GM23338 (cell line): ENCODE data around the gene SSR4.

Experiments
- CREB1 ChIP-seq: fragments of 250-450 bp; sonication (Bioruptor Pico); IDR thresholded peaks from 2 replicates; pipeline ENCODE4 v1.5.0; 2020; ENCODE audit warnings: low read depth, mild to moderate bottlenecking, moderate library complexity
- CTCF ChIP-seq, 2 experiments: fragments of 200-600 bp in 1 of 2; sonication (generic) in 1 of 2; conservative IDR thresholded peaks; 2 replicates each; pipeline versions ENCODE4 v1.5.1 to v1.6.1; 2016 to 2017; ENCODE audit warnings: antibody characterized with exemption in 2 of 2, low read depth in 2 of 2, mild to moderate bottlenecking in 2 of 2, moderate library complexity in 1 of 2
- EZH2 ChIP-seq: fragments of 200-600 bp; sonication (generic); IDR thresholded peaks from one replicate; pipeline ENCODE4 v1.8.0; 2017; ENCODE audit warnings: antibody characterized with exemption, mild to moderate bottlenecking, low read depth; ENCODE audit not compliant: unreplicated experiment
- EZH2phosphoT487 ChIP-seq: fragments of 200-600 bp; sonication (generic); IDR thresholded peaks from one replicate; pipeline ENCODE4 v1.8.1; 2018; ENCODE audit warnings: antibody characterized with exemption; ENCODE audit not compliant: unreplicated experiment
- JUNB ChIP-seq: IDR thresholded peaks from one replicate; pipeline ENCODE4 v1.6.1; 2016; ENCODE audit warnings: antibody characterized with exemption; ENCODE audit not compliant: unreplicated experiment
- NANOG ChIP-seq: IDR thresholded peaks from 2 replicates; pipeline ENCODE4 v1.6.1; 2016; ENCODE audit warnings: antibody characterized with exemption, borderline replicate concordance
- POLR2AphosphoS5 ChIP-seq: IDR thresholded peaks from 2 replicates; pipeline ENCODE4 v1.6.1; 2016; ENCODE audit warnings: antibody characterized with exemption, low read depth
- REST ChIP-seq: IDR thresholded peaks from one replicate; pipeline ENCODE4 v1.6.1; 2018; ENCODE audit warnings: antibody characterized with exemption; ENCODE audit not compliant: unreplicated experiment
- STAT1 ChIP-seq: IDR thresholded peaks from one replicate; pipeline ENCODE4 v1.6.1; 2016; ENCODE audit warnings: antibody characterized with exemption; ENCODE audit not compliant: unreplicated experiment
- ZNF114 ChIP-seq: fragments of 250-450 bp; sonication (Bioruptor Pico); IDR thresholded peaks from 2 replicates; pipeline ENCODE4 v1.5.0; 2020; ENCODE audit warnings: mild to moderate bottlenecking, moderate library complexity
- TF ChIP-seq, protein P1 (sequence below): IDR thresholded peaks from 2 replicates; pipeline ENCODE4 v1.6.1; 2016; ENCODE audit warnings: antibody characterized with exemption

DNA sequence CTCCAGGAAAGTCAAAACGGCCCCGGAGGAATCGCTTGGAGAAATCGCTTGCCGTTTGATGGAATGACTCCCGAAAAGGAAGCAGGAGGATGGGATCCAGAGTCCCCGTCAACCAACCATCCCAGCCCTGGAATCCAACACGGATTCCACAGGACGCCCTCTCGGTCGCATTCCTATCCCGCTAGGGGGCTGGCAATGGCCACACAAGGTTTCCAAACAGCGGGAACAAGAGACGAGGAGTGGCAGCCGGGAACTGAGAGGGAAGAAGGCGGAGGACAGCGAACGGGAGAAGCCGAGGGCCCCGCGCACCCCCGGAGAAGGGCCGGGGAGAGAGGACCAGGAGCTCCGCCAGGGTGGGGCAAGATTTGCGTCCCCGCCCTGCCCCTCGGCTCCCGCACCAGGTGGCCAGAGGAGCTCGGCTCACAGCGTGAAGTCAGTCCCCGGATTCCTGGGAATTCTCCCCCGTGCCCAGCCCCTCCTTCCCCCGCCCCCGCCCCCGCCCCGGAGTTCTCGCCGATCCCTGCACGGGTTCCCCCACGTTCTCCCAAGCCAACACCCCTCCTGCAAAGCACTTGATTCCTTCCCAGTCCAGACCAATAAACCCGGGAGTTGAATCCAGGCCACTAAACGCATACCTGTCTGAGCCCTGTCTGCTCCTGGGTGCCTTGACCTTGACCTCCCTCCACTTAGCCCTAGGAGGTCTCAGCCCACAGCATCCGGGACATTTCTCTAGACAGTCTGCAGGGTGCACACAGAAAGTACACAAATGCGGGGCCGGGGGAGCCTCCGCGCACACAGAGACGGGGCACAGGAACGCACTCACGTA lies 34.5 kb downstream of the SSR4 start:
- TF ChIP-seq REST (no peak), CTCF (conservative IDR thresholded peaks at IDR 0.05; ENCODE audit: low read depth in 2 of 2) (no peak), EZH2 (no peak), POLR2AphosphoS5 (no peak), NANOG (no peak), EZH2phosphoT487 (no peak), ZNF114 (no peak), CREB1 (no peak), JUNB (no peak), STAT1 (no peak)
- TF ChIP-seq, protein P1, sequence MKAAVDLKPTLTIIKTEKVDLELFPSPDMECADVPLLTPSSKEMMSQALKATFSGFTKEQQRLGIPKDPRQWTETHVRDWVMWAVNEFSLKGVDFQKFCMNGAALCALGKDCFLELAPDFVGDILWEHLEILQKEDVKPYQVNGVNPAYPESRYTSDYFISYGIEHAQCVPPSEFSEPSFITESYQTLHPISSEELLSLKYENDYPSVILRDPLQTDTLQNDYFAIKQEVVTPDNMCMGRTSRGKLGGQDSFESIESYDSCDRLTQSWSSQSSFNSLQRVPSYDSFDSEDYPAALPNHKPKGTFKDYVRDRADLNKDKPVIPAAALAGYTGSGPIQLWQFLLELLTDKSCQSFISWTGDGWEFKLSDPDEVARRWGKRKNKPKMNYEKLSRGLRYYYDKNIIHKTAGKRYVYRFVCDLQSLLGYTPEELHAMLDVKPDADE: no peak
